Inflammatory macrophage (primary cell): ENCODE data around the gene INSL3.

ENCODE experiments used
- DNase-seq, 2 donors: peaks; one replicate each; pipeline ENCODE4 v3.0.0-alpha.2; 2020 to 2022
- total RNA-seq, 18 experiments: gene quantifications; one replicate each; lab custom pipeline; 2026; ENCODE audit warnings: mixed read lengths in 6 of 18, inconsistent platforms in 2 of 18; lab: John Stamatoyannopoulos, UW

INSL3 gene, protein sequence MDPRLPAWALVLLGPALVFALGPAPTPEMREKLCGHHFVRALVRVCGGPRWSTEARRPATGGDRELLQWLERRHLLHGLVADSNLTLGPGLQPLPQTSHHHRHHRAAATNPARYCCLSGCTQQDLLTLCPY
- 0 to 0.07 (median 0) reads per million in 18 experiments for total RNA-seq

DNA sequence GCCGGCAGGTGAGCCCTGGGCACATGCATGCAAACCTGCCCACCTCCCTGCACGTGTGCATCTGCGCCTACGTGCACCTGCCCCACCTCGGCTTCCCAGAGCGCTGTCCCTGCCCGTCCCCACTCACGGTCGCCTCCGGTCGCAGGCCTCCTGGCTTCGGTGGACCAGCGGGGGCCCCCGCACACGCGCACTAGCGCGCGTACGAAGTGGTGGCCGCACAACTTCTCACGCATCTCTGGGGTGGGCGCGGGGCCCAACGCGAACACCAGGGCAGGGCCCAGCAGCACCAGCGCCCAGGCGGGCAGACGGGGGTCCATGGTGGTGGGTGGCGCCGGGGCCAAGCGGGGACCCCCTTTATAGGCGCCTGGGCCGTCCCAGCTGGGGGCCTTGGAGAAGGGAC lies at the start of gene INSL3:
Gene INSL3 (minus strand): TSS at position 330 of the 400 bp plus-strand sequence. CDS start 13 bp downstream, at position 317.
- DNase-seq: no peak

DNA sequence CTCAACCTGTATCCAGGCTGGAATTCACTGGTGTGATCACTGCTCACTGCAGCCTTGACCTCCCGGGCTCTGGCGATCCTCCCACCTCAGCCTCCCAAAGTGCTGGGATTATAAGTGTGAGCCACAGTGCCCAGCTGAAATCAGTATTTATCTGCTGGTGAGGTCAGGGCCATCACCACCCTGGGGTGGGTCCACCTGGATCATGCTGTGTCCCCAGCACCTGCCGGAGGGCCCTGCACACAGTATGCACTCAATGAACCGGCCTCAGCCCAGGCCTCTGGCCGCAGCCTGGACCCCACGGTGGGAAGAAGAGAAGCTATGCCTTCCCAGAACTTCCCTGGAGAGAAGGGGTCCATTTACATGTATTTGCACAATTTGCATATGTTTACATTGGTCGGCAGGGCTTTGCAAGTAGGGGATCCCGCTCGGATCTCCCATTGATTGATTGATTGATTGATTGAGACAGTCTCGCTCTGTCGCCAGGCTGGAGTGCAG lies 47.8 kb upstream of the INSL3 start:
- no peak for DNase-seq

- no peak for DNase-seq
Measured at GRCh38 chr19:17868669-17869068, 47.4 kb upstream of the INSL3 start.

DNA sequence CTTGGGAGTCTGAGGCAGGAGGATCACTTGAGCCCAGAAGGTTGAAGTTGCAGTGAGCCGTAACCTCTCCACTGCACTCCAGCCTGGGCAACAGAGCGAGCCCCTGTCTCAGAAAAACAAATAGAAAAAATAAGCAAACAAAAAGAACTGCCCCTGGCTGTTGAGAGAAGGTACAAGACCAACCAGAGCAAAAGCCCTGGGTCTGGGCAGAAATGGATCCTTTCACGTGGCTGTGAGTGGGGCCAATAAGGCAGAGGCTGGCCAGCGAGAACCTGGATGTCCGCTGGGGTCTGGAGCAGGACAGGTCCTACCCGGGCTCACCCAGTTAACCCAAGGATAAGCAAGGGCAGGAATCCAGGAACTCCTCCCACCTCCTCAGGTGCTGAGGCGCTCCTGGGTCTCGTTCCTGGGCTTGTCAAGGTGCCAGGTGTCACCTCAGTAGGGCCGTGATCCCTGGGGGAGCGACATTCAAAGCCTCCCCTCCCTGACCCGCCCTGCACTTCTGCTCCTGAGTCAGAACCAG lies 45.7 kb upstream of the INSL3 start:
- no peak for DNase-seq

- no peak for DNase-seq
Measured at GRCh38 chr19:17866312-17866963, 45.1 kb upstream of the INSL3 start.

- no peak for DNase-seq
Measured at GRCh38 chr19:17865364-17866311, 44.3 kb upstream of the INSL3 start.

DNA sequence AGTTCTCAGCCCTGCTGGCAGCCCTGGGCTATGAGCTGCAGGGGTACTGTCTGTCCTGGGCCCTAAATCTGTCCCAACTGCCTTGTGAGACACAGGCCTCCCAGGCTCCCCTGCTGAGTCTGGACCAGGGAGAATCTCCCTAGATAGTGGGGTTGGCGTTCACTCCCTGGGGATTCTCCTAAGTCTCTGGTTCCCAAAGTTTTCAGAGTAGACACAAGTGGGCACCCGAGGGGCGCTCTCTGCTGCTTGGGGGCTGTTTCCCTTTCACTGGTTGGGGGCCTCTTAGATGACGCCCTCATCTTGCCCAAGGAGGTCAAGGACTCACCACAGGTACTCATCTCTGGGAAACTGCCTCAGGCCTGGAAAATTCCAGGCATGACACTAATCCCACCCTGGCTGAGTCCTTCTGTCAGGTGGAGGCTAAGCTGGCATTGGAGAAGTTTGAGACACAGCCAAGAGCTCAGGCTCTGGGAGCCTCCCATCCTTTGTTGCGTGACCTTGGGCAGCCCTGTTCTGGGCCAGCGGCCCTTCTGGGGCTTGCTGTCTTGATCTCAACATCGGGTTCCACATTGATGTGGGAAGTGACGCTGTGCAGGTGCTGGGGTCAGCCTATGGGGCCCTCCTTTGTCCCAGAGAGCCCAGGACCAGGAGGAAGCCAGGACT lies 42.3 kb upstream of the INSL3 start:
- no peak for DNase-seq

- DNase-seq: no peak
Measured at GRCh38 chr19:17862711-17863519, 41.6 kb upstream of the INSL3 start.

GRCh38 chr19:17861542-17862402 lies 40.5 kb upstream of the INSL3 start:
- no peak for DNase-seq

DNA sequence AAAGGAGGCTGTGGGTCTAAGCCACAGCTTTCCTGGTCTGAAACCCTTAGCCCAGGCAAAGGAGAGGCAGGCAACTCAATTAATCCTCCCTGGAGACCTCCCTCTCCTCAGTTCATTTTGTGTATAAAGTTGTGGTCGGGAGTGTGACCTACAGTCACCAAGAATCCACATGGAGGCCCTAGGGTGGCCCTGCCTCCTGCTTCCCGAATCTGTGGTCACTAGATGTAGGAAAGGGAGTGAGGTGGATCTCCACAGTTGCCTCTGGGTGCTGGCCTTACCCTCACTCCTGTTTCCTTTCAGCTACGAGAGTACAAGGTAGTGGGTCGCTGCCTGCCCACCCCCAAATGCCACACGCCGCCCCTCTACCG lies 39.7 kb upstream of the INSL3 start:
- no peak for DNase-seq

DNA sequence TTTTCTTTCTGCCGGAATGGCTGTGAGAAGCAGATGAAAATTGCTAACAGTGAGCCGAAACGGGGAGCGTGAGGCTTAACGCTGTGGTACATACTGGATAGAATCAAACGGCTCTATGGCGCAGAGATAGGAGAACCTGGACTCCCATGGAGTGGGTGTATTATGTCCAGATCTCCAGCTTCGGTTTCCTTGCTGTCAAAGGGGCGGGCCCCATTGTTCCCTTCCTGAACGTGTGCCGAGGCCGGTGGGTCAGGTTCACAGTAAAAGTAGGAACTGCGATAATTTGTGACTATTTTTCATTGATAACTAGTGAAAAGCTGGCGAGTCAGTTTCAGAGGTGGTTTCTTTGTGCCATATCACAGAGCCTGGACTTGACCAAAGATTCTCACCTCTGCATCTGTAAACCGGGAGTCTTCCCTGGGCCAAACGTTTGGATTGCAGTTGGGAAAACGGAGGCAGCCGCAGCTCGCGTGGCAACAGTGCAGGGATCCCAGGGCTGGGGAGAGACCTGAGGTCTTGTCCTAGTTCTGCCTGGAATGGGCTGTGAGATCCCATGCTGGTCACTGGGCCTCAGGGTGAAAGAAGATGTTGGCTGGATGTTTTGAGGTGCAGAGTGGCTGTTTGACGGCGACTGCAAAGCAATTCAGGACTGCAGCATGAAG lies 39.1 kb upstream of the INSL3 start:
- DNase-seq: peak; percentile 24 to 59

- DNase-seq: peak; percentile 100
Measured at GRCh38 chr19:17859533-17860330, 38.4 kb upstream of the INSL3 start, which contains the start of gene RPL18A. RPL18A (plus strand) TSS chr19:17859910; CDS start chr19:17859957, 47 bp downstream.

DNA sequence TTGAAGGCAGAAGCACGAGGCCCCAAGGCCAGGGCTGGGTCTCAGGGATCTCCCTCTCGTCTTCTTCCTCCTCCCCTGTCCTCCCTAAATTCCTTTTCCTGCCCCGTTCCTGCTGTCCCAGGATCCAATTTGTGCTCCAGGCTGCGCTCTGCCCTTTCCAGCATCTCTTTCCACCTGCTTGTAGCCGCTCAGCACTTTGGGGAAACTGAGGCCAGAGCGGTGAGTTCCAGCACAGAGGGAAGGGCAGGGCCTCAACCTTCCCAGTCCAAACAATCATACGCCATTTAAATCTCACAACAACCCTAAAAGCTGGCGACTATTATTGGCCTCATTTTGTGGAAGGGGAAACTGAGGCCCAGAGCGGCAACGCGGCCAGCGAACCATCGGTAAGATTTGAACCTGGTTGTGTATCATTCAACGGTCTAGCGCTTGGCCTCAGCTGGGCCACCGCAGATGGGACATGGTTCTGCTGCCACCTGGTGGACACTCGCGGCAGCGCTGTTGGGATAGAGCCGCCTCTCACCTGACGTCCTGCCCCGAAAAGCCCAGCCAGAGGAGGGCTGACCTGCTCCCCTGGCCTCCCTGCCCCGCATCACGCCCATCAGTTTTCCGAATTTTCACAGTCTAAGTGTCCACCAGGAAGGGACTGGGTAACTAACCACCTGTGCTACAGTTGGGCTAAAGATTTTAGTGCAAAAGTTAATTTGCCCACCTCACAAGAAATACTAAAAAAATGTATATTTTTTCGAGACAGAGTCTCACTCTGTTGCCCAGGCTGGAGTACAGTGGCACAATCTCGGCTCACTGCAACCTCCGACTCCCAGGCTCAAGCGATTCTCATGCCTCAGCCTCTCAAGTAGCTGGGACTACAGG lies 34.2 kb upstream of the INSL3 start:
- peak; percentile 84 to 85 for DNase-seq

DNA sequence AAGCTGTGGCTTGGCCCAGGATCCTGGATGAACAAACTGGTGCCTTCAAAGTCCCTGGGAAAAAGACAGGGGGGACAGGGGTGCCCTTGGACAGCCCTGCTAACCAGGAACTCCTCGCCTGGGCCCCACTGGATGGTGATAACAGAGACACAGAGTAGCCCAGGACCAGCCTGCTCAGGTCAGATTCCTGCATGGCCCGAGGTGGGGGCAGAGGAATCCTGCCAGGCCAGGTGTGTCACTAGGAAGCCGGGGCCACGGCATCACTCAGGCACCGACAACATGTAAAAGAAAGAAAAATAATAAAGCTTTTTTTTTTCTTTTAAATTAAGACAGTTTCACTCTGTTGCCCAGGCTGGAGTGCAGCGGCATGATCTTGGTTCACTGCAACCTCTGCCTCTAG lies 32.7 kb upstream of the INSL3 start:
- no peak for DNase-seq

DNA sequence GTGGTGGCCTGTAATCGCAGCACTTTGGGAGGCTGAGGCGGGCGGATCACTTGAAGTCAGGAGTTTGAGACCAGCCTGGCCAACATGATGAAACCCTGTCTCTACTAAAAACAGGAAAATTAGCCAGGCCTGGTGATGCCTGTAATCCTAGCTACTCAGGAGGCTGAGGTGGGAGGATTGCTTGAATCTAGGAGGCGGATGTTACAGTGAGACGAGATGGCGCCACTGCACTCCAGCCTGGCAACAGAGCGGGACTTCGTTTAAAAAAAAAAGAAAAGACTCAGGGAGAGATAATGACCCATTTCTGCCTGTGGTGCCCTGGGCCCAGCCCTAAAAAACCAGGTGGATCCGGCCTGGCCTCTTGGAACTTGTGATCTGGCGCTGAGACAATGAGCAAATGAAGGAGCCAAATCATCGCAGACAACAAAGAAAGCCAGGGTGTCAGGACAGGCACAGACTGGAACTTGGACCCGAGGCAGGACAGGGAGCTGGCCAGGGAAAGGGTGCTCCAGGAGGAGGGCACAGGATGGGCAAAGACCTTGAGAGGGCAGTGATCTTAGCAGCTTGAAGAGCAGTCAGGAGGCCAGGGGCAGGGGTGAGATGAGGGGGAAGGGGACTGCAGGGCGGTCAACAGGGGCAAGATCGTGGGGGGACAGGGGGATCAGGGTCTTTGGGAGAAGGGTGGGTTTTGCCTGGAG lies 27.4 kb upstream of the INSL3 start:
- DNase-seq: peak; percentile 20 to 53

- peak in 1 of 2 donors; percentile 32 for DNase-seq
Measured at GRCh38 chr19:17847538-17848366, 26.4 kb upstream of the INSL3 start, which contains the start of gene JAK3. JAK3 (minus strand) TSS chr19:17847982; CDS start chr19:17844417, 3,565 bp downstream.
